Activated CD8-positive, alpha-beta memory T cell treated with anti-CD3 and anti-CD28 coated beads, Interleukin-2, amount 50 U/mL, for 24 hours (primary cell): ENCODE data around the gene INPP5B.
"Not testable (repeated sequence)": the region's sequence is repeated elsewhere in the genome, so short reads cannot be mapped to it uniquely, and the experiment has no call there.

Experiments
- DNase-seq: peaks from one replicate; pipeline ENCODE4 v3.0.0-alpha.2; 2020; ENCODE audit errors: extremely low read depth

Gene INPP5B

DNA sequence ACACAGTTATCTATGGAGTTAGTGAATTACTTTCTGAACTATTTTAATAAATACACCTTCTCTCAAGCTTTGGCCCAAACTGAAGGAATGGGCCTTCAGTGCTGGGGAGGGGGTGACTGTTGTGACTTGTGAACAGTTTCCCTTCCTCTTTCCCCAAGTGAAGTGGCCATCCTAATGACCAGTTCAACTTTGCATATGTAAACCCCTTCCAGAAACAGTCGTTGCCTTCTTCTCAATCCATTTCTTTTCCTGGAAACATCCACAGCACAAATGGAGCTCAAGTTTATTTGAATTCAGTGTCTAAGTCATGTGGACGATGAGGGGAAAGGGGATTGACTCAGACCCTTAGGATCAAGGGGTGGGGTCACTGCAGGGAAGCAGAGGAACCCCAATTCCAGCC lies 1.3 kb upstream of the INPP5B start:
- no peak for DNase-seq

DNA sequence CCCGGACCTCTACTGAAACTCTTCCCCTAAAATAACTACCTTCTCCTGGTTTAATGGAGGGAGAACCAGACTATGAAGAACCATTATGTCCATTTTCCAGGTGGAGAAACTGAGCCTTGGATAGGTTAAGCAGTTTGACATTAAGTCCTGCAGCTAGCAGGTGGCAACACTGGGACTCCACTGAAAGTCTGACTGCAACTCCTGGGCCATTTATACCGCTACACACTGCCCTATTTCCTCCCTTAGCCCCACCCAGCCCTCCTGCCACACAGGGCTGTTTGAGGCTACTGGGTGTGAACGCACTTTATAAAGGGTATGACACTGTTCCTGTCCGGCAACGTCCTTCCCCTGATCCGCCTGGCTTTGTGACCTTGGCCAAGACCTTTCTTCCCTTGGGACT lies 511 bp upstream of the INPP5B start:
- DNase-seq: no peak

DNA sequence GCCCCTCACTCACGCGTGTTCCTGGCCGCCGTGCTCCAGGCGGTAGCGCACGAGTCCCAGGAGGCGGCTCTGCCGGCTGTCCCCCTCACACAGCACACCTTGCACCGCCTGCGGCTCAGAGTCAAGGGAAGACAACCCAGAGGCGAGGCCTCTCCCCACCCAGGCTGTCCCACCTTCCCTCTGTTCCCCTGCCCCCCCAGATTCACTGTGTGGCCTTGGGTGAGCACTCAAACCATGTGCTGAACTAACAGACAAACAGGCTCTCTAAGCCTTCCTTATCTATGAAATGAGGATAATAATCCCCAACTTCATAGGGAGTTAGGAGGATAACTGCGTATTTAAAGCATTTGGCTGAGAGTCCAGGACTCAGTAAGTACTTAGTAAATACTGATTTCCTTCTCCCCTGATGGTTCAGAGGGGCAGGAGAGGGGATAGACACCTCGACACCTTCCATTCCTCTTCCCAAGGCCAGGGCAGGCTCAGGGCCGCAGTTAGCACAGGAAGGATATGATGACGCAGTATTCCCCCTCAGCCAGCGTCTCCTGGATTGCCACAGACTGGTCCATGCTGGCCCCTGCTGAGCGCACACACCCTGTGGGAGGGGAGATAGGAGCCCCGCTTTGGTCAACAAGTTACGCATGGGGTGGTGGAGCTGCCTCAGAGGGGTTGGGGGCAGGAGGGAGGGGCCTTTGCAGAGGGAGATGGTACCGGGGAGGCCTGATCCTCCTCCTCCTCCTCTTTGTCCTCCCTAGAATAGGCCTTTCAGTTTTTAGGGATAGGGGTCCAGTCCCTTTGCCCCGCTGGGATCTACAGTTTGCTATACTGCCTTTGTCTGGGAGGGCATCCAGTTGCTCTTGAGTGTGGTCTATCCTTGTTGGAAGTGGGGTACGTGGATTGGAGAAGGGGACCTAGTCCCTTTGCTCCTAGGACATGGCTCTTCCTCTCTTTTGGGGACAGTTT lies 830 bp downstream of the INPP5B start:
- DNase-seq: no peak

DNA sequence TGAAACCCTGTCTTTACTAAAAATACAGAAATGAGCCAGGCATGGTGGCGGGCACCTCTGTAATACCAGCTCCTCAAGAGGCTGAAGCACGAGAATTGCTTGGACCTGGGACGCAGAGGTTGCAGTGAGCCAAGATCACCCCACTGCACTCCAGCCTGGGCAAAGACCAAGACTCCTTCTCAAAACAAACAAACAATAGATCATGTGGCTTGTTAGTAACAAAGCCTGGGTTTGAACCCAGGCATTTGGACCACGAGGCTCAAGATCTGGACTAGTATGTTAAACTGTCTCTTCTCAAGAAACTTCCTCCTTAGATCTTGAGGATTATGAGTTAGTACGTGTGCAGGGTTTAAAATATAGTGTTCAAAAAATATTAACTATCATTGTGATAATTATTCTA lies 1.6 kb downstream of the INPP5B start:
- DNase-seq: no peak

DNA sequence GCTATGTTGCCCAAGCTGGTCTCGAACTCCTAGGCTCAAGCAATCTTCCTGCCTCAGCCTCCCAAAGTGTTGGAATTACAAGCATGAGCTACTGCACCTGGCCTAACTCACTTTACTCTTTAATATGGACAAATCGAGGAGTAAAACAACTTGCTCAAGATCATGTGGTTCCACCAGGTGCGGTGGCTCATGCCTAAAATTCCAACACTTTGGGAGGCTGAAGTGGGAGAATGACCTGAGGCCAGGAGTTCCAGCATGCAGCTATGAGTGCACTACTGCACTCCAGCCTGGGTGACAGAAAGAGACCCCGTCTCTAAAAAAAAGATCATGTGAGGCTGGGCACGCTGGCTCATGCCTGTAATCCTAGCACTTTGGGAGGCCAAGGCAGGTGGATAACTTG lies 2.0 kb downstream of the INPP5B start:
- DNase-seq: no peak

DNA sequence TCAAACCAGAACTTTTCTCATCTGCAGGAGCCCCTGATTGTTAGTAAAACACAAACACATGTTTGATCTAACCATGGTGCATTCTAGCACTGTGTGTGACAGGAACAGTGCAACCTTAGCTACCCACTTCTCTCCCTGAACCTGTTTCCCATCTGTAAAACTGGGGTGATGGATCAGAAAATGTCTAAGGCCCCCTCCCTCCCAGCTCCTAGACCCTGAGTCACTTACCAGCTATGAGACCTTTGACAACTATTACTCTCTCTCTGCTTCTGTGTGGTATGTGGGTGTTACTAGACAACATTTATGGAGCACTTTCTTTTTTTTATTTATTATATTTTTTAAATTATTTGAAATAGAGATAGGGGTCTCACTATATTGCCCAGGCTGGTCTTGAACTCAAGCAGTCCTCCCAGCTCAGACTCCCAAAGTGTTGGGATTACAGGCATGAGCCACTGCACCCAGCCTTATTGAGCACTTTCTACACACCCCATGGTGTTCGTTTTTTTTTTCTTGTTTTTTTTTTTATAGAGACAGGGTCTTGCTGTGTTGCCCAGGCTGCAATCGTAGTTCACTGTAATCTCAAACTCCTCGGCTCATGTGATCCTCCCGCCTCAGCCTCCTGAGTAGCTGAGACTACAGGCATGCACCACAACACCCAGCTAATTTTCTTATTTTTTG lies 2.6 kb downstream of the INPP5B start:
- no peak for DNase-seq

- DNase-seq: no peak
Observed at GRCh38 chr1:37940299-37940947, 6.4 kb downstream of the INPP5B start.

DNA sequence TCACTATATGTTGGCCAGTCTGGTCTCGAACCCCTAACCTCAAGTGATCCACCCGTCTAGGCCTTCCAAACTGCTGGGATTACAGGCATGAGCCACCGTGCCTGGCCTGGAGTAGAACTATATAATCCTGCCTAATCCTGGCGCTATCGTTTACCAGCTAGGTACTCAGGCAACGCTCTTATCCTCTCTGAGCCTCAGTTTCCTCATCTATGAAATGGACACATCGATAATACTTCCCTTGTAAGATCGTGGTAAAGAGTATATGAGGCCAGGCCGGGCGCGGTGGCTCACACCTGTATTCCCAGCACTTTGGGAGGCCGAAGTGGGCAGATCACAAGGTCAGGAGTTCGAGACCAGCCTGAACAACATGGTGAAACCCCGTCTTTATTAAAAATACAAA lies 10.1 kb downstream of the INPP5B start:
- not testable (repeated sequence) for DNase-seq

DNA sequence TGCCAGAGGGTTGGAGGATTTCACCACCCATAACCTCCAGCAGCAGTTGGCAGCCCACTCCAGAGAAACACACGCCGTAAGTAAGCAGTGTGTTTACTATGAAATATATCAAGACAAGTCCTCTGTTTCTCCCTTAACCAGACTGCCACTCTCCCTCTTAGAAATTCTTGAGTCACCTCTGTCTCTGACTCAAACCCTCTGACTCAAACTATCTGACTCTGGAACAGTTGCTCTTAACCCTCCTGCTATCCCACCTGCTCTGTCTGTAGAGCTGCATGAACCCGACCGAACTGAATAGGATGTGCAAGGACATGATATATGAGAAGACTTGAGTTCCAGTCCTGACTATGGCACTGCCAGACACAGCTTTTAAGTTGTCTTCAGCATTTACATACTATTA lies 14.1 kb downstream of the INPP5B start:
- no peak for DNase-seq

GRCh38 chr1:37931361-37932158 lies 15.3 kb downstream of the INPP5B start:
- peak; percentile 92 for DNase-seq

GRCh38 chr1:37931102-37931360 lies 15.8 kb downstream of the INPP5B start:
- DNase-seq: no peak

- DNase-seq: peak; percentile 19
Observed at GRCh38 chr1:37930246-37931101, 16.4 kb downstream of the INPP5B start.

GRCh38 chr1:37926038-37926924 lies 20.6 kb downstream of the INPP5B start:
- no peak for DNase-seq

DNA sequence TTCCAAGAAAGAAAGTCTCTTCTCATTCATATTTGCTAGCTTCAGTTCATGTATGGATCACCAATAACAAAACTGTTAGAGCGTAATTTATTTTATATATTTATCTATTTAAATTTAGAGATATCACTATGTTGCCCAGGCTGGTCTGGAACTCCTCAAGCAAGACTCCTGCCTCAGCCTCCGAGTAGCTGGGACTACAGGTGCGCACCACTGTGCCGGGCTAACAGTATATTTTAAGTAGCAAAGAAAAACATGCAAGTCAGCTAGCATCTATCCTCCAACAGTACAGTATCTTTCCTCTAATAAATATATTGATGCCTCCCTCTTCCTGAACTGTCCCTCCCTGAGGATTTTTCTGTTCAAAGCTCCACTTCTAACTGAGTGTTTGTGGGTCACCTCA lies 21.5 kb downstream of the INPP5B start:
- DNase-seq: no peak

DNA sequence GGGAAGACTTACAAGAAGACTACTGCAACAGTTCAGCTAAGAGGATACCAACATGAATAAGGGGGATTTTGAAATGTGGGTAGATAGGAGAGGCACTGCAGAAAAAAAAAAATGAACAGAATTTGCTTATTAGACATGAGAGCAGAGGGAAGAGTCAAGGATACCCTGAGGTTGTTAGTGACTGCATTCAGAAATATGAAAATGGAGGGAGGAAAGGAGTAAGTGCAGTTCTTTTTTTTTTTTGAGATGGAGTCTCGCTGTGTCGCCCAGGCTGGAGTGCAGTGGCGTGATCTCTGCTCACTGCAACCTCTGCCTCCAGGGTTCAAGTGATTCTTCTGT lies 23.3 kb downstream of the INPP5B start:
- DNase-seq: no peak

DNA sequence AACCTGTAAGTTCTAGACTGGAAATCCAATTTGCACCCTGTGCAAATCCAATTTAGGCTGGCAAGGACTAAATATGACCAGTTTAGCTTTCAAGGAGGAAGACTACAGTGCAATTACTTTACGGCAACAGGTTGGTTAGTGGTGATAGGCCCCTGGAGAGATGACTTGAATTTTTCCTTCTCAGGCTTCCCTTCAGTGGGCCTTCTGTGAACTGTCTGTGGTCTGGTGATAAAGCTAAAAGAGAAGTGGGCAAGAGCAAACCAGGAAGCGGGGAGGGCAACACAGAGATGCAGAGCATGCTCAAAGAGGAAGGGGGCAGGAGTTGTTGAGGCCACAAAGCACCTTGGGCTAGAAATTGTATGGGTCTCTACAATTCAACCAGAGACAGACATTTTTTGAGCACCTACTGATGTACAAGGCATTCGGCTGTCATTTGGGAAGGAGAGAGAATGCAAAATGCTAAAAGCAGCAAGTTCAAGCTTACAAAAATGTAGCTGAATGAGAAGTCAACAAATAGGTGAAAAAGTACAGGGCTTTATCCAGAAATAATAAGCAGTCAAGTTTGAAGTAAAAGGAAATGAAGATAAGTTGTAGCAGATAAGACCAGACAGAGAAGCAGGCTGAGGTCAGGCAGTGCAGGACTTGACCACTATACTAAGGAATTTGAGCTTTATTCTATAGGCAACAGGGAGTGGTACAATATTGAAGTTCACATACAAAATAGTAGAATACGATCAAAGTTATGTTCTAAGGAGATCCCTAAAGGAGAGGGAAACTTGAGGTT lies 23.9 kb downstream of the INPP5B start:
- DNase-seq: no peak

DNA sequence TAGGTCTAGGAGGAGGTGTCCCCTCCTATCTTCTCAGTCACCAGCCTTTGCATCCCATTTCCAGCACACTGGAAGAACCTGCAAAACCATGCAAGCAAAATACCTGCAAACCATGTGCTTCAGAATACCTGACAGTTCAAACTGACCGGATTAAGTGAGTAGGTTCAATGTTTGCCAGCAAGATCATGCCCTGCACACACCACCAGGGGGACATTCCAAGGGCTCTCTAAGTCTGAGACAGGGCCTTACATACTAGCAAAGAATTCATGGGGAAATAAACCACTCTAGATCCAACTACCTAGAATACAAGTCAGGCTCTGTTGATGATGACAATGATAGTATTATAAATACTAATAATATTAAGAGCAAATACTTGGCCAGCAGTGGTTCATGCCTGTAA lies 27.6 kb downstream of the INPP5B start:
- no peak for DNase-seq

DNA sequence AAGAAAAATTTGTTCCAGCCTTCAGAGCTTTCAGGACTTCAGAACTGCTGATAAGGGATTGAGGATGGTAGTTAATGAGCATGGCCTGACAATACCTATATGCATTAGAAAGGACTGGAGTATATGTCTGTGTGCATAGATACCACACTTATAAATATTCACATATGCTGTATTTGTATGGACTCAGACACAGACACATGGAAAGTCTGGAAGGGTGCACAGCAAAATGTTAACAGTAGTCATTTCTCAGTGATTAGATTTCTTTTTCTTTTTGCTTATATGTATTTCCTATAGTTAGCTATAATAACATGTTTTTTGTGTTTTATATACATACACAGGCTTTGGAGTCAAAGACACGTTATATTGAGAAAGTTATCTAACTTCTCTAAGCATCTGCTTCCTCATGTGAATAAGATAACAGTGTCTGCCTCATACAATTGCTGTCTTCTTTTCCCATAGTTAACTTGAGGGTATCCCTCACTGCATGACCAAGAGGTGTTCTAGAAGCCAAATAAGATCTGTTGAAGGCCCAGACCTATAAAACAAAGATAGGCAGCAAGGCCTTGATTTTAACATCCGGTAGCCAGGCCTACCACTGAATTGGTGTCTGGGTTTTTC lies 31.3 kb downstream of the INPP5B start:
- DNase-seq: no peak
